IPS-NIHi7 (cell line): ENCODE measurements around the gene DHX35.
"Not testable (repeated sequence)": the region's sequence is repeated elsewhere in the genome, so short reads cannot be mapped to it uniquely, and the experiment has no call there.

ENCODE experiments used
- DNase-seq: peaks from one replicate; pipeline ENCODE4 v3.0.0; 2012; ENCODE audit warnings: mixed read lengths; ENCODE audit errors: extremely low spot score

DHX35 gene

GRCh38 chr20:38941726-38942389, 20.3 kb upstream of the DHX35 start:
- no peak for DNase-seq

- DNase-seq = no peak
These were observed 17.1 kb upstream of the DHX35 start for GRCh38 chr20:38945012-38945411.

GRCh38 chr20:38946836-38947235, 15.3 kb upstream of the DHX35 start:
- DNase-seq = no peak

GRCh38 chr20:38947931-38948362, 14.2 kb upstream of the DHX35 start:
- no peak for DNase-seq

GRCh38 chr20:38950254-38950653, 11.9 kb upstream of the DHX35 start:
- DNase-seq = no peak

GRCh38 chr20:38951611-38952010, 10.5 kb upstream of the DHX35 start:
- DNase-seq = no peak

- DNase-seq = no peak
These were observed 10.0 kb upstream of the DHX35 start for GRCh38 chr20:38952153-38952552.

GRCh38 chr20:38953630-38954340, 8.4 kb upstream of the DHX35 start:
- no peak for DNase-seq

- DNase-seq = no peak
These were observed 4.8 kb upstream of the DHX35 start for GRCh38 chr20:38957235-38957876.

- DNase-seq = no peak
These were observed 4.1 kb upstream of the DHX35 start for GRCh38 chr20:38957915-38958485.

- not testable (repeated sequence) for DNase-seq
These were observed 1.9 kb upstream of the DHX35 start for GRCh38 chr20:38960187-38960687.

- peak; percentile 30 for DNase-seq
These were observed 557 bp upstream of the DHX35 start for GRCh38 chr20:38961530-38962043.

- DNase-seq = no peak
These were observed 821 bp downstream of the DHX35 start for GRCh38 chr20:38962928-38963401.

- DNase-seq = no peak
These were observed 1.6 kb downstream of the DHX35 start for GRCh38 chr20:38963745-38964144.

GRCh38 chr20:38965264-38965663, 3.1 kb downstream of the DHX35 start:
- DNase-seq = no peak

- no peak for DNase-seq
These were observed 5.9 kb downstream of the DHX35 start for GRCh38 chr20:38968090-38968489.

- DNase-seq = no peak
These were observed 7.6 kb downstream of the DHX35 start for GRCh38 chr20:38969708-38970107.

- no peak for DNase-seq
These were observed 8.2 kb downstream of the DHX35 start for GRCh38 chr20:38970302-38970701.

GRCh38 chr20:38973107-38973506, 11.0 kb downstream of the DHX35 start:
- DNase-seq = no peak

- DNase-seq = no peak
These were observed 11.5 kb downstream of the DHX35 start for GRCh38 chr20:38973645-38974044.

GRCh38 chr20:38975539-38976120, 13.5 kb downstream of the DHX35 start:
- DNase-seq = no peak

GRCh38 chr20:38979434-38979833, 17.3 kb downstream of the DHX35 start:
- no peak for DNase-seq
